HepG2 (cell line): ENCODE measurements around the gene MSTN. TPM values are rescaled to one million over a fixed set of nuclear protein-coding genes. Genes with fewer than 3 reads are reported as not detected.

Experiments
- ATAC-seq: fragments of 200-7000 bp; cut with Tn5 transposase; 3 replicates; pipeline ENCODE4 v1.9.1; 2020; ENCODE audit warnings: mild to moderate bottlenecking, moderate library complexity
- BruUV-seq: library from RNA; stranded (reverse); fragments of 400-500 nt; replicated peaks from 2 replicates; lab custom pipeline; 2021; lab: Mats Ljungman, UMichigan
- CTCF ChIA-PET: fragments of 300-600 bp; formaldehyde crosslinking; extraction: SDS; loops from one replicate; lab custom pipeline; 2021; ENCODE audit warnings: low total read pairs, inconsistent platforms, low intra/inter-chr PET ratio; lab: Yijun Ruan, JAX
- POLR2A ChIA-PET: fragments of 350-600 bp; sonication (Branson Sonifier 250); formaldehyde crosslinking; loops from one replicate; lab custom pipeline; 2020; ENCODE audit warnings: antibody characterized with exemption, inconsistent platforms; lab: Yijun Ruan, JAX
- DNase-seq: peaks from one replicate; pipeline ENCODE4 v3.0.0-alpha.2; 2015; ENCODE audit warnings: low spot score
- FAIRE-seq: peaks from 3 replicates; lab custom pipeline; 2011; peaks lifted over from hg19 to GRCh38; lab: Jason Lieb, UNC
- H2AFZ ChIP-seq: one replicate; pipeline ENCODE4 v1.6.1; 2011; ENCODE audit warnings: low read length, inconsistent platforms
- H3K27ac ChIP-seq: fragments of 300-600 bp; 3 replicates; pipeline ENCODE4 v1.8.0; 2011; ENCODE audit warnings: mixed run types, mild to moderate bottlenecking, mixed read lengths, low read length, inconsistent platforms; ENCODE audit not compliant: insufficient read depth; ENCODE audit errors: extremely low read length
- H3K27me3 ChIP-seq, 2 experiments: fragments of 200-600 bp in 1 of 2; 2 replicates in 1 of 2; 3 replicates in 1 of 2; pipeline versions ENCODE4 v1.6.0 to v1.8.0; 2011; ENCODE audit warnings: low read length in 2 of 2, mild to moderate bottlenecking in 2 of 2, moderate library complexity in 2 of 2, inconsistent platforms in 1 of 2; ENCODE audit not compliant: insufficient read depth in 2 of 2, control insufficient read depth in 1 of 2
- H3K36me3 ChIP-seq, 2 experiments: fragments of 200-600 bp in 1 of 2; replicated peaks in 1 of 2; 2 replicates in 1 of 2; 3 replicates in 1 of 2; pipeline versions ENCODE4 v1.5.1 to v1.8.0; 2011; ENCODE audit warnings: low read length in 2 of 2, inconsistent platforms in 1 of 2; ENCODE audit not compliant: insufficient read depth in 2 of 2, control insufficient read depth in 1 of 2
- H3K4me1 ChIP-seq: 2 replicates; pipeline ENCODE4 v1.5.1; 2012; ENCODE audit warnings: low read length, inconsistent platforms; ENCODE audit not compliant: insufficient read depth
- H3K4me2 ChIP-seq: 2 replicates; pipeline ENCODE4 v1.6.0; 2011; ENCODE audit warnings: low read depth, low read length, inconsistent platforms
- H3K4me3 ChIP-seq, 3 experiments: fragments of 200-600 bp in 1 of 3; sonication (generic), shearing (Covaris generic) in 1 of 3; replicated peaks in 1 of 3; 2 replicates each; pipeline ENCODE4 v1.5.1; 2011 to 2016; ENCODE audit warnings: low read length in 3 of 3, inconsistent platforms in 2 of 3, low read depth in 2 of 3, mild to moderate bottlenecking in 2 of 3, control low read depth in 1 of 3, mixed read lengths in 1 of 3; ENCODE audit not compliant: insufficient read depth in 1 of 3
- H3K79me2 ChIP-seq: one replicate; pipeline ENCODE4 v1.6.1; 2011; ENCODE audit warnings: low read length, inconsistent platforms; ENCODE audit not compliant: insufficient read depth
- H3K9ac ChIP-seq: 2 replicates; pipeline ENCODE4 v1.6.0; 2011; ENCODE audit warnings: mild to moderate bottlenecking, low read depth, low read length, inconsistent platforms; ENCODE audit not compliant: insufficient read depth
- H3K9me3 ChIP-seq: 2 replicates; pipeline ENCODE4 v1.5.1; 2012; ENCODE audit warnings: mild to moderate bottlenecking, low read length
- H4K20me1 ChIP-seq: 2 replicates; pipeline ENCODE4 v1.6.0; 2011; ENCODE audit warnings: inconsistent platforms, mild to moderate bottlenecking, low read length, moderate library complexity; ENCODE audit not compliant: insufficient read depth
- DMTF1 ChIP-seq: sonication (generic); formaldehyde crosslinking; IDR thresholded peaks from 2 replicates; pipeline ENCODE4 v1.4.0; 2020; ENCODE audit warnings: mild to moderate bottlenecking, missing genetic modification reagents
- HNF1B ChIP-seq: sonication (generic); formaldehyde crosslinking; IDR thresholded peaks from 2 replicates; pipeline ENCODE4 v1.5.1; 2020; ENCODE audit warnings: mild to moderate bottlenecking, moderate library complexity, missing genetic modification reagents
- MED13 ChIP-seq: sonication (generic); formaldehyde crosslinking; IDR thresholded peaks from 2 replicates; pipeline ENCODE4 v1.5.0; 2020; ENCODE audit warnings: missing genetic modification reagents
- MIER3 ChIP-seq: IDR thresholded peaks from 2 replicates; pipeline ENCODE4 v1.6.1; 2016; ENCODE audit warnings: missing compliant biosample characterization, borderline replicate concordance
- PBX3 ChIP-seq: sonication (generic); formaldehyde crosslinking; IDR thresholded peaks from 2 replicates; pipeline ENCODE4 v1.8.1; 2023; ENCODE audit warnings: missing genetic modification reagents, inconsistent platforms, borderline replicate concordance
- SMAD9 ChIP-seq: sonication (generic); formaldehyde crosslinking; IDR thresholded peaks from 2 replicates; pipeline ENCODE4 v1.5.1; 2020; ENCODE audit warnings: mild to moderate bottlenecking, missing genetic modification reagents
- THRA ChIP-seq: sonication (generic); formaldehyde crosslinking; IDR thresholded peaks from 2 replicates; pipeline ENCODE4 v1.4.0; 2020; ENCODE audit warnings: missing genetic modification reagents, borderline replicate concordance
- ZBTB25 ChIP-seq: IDR thresholded peaks from 2 replicates; pipeline ENCODE4 v1.6.1; 2018; ENCODE audit warnings: missing genetic modification reagents
- ZNF12 ChIP-seq: sonication (generic); formaldehyde crosslinking; IDR thresholded peaks from 2 replicates; pipeline ENCODE4 v1.5.0; 2020; ENCODE audit warnings: missing genetic modification reagents
- ZNF230 ChIP-seq: sonication (generic); formaldehyde crosslinking; IDR thresholded peaks from 2 replicates; pipeline ENCODE4 v1.4.0; 2020; ENCODE audit warnings: mild to moderate bottlenecking, missing genetic modification reagents
- WGBS: methylation state at CpG from one replicate; pipeline ENCODE4 v1.1.6; 2017; ENCODE audit warnings: low lambda C conversion rate; 5-methylcytosine and 5-hydroxymethylcytosine counted together
- in situ Hi-C: cut with HindIII; loops from 2 replicates; pipeline ENCODE4 v1.10.0; 2017; ENCODE audit warnings: low pct_unique_long_range_greater_than_20kb; ENCODE audit not compliant: extremely low pct_ligation_motif_present
- intact Hi-C: fragments of 100-400 bp; cut with micrococcal nuclease; formaldehyde crosslinking; loops from one replicate; pipeline ENCODE4 v1.10.0; 2022; ENCODE audit not compliant: unreplicated experiment
- polyA plus RNA-seq, 8 experiments: library from polyadenylated mRNA; depleted of rRNA in 3 of 8; stranded (reverse) in 7 of 8; unstranded in 1 of 8; fragments of >200 nt; fragmentation: Illumina TruSeq in 4 of 8; extraction: Trizol in 4 of 8; gene quantifications; 2 replicates each; pipeline versions ENCODE4 v1.2.1 to v1.2.3, GENCODE V29; 2011 to 2016; ENCODE audit warnings: low read depth in 4 of 8, missing spikeins in 1 of 8, mixed read lengths in 1 of 8; ENCODE audit not compliant: insufficient read depth in 1 of 8
- total RNA-seq, 5 experiments: library from RNA; depleted of rRNA; stranded (reverse); fragments of >200 nt; fragmentation: Illumina TruSeq; extraction: Trizol; gene quantifications; 2 replicates each; pipeline ENCODE4 v1.2.3, GENCODE V29; 2016; ENCODE audit warnings: low read depth in 1 of 5

Gene MSTN
- total and polyA plus RNA-seq, 2 of the 13 experiments (the other 11 are each of a cell fraction or from before 2014, with no cell fraction given): 0.04 TPM; not detected in 1

- Histone ChIP-seq H3K4me2 (no peak overlapping the region), H3K27me3 (no peaks in the 10 kb centered on the region; a peak in 1 of 5 replicates), H3K79me2 (no peaks in the 10 kb centered on the region), H2AFZ (no peak overlapping the region), H3K4me3 (no peak overlapping the region), H3K27ac (no peak overlapping the region), H3K36me3 (no peaks in the 10 kb centered on the region), H4K20me1 (no peaks in the 10 kb centered on the region), H3K9me3 (no peaks in the 10 kb centered on the region), H3K4me1 (no peaks in the 10 kb centered on the region), H3K9ac (no peak overlapping the region)
- TF ChIP-seq ZBTB25 (CRISPR knock-in tag) (no peak), ZNF12 (CRISPR knock-in tag) (no peak), ZNF230 (CRISPR knock-in tag) (no peak), SMAD9 (CRISPR knock-in tag) (no peak), PBX3 (CRISPR knock-in tag) (no peak), MED13 (CRISPR knock-in tag) (no peak), DMTF1 (CRISPR knock-in tag) (no peak), THRA (no peak), HNF1B (no peak), MIER3 (no peak)
- POLR2A ChIA-PET: no interaction called here
- intact Hi-C loops (no loop called here), in situ Hi-C loops (no loop called here)
- BruUV-seq: no TSS peak
- FAIRE-seq: no peak
- CTCF ChIA-PET: no interaction called here
- no peak for ATAC-seq
- WGBS: 60% methylated on average over 7 of the region's 7 CpGs
- no peak for DNase-seq
Measured at GRCh38 chr2:190110699-190111098, 48.2 kb upstream of the MSTN start.
